Peyer's patch (tissue), 4 donors: ENCODE measurements around the gene MYL6B.

ENCODE experiments used
- POLR2A ChIP-seq, 2 donors: fragments of 450-650 bp; IDR thresholded peaks; one replicate each; pipeline ENCODE4 v1.5.1; 2017; ENCODE audit warnings: antibody characterized with exemption in 2 of 2, mild to moderate bottlenecking in 2 of 2, moderate library complexity in 2 of 2
- TF ChIP-seq, protein P1 (sequence below), 6 experiments: fragments of 450-650 bp in 4 of 6; fragments of 200-600 bp in 2 of 6; sonication (generic) in 1 of 6; IDR thresholded peaks; one replicate each; pipeline ENCODE4 v1.5.1; 2017 to 2019; ENCODE audit warnings: antibody characterized with exemption in 6 of 6, mild to moderate bottlenecking in 3 of 6, moderate library complexity in 1 of 6

DNA sequence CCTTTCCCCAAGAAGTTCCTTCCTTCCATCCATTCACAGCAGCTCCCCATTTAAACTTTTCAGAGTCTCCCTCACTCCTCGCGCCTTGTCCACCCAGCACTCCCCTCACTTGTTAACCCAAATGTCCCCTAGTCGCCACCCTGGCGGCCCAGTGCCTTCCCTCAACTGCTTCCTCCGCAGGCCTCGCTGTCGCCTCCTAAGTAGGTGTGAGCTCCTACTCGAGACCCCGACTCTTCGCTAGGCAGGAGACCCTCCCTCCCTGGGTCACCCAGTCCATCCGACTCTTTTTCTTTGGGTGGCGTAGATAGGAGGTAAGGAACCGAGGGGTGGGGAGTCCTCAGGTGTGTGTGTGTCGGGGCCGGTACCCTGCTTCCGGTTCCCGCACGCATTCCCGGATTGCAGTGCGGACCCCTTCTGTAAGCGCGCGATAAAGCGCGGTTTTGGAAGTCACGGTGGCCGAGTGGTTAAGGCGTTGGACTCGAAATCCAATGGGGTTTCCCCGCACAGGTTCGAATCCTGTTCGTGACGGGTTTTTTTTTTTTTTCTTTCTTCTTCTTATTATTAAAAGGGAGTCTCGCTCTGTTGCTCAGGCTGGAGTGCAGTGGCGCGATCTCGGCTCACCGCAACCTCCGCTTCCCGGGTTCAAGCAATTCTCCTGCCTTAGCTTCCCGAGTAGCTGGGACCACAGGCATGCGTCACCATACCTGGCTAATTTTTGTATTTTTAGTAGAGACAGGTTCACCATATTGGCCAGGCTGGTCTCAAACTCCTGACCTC is 37.7 kb downstream of the MYL6B start:
- peak in 1 of 2 donors; percentile 16 for TF ChIP-seq POLR2A (IDR thresholded peaks at IDR 0.05)
- TF ChIP-seq, protein P1, sequence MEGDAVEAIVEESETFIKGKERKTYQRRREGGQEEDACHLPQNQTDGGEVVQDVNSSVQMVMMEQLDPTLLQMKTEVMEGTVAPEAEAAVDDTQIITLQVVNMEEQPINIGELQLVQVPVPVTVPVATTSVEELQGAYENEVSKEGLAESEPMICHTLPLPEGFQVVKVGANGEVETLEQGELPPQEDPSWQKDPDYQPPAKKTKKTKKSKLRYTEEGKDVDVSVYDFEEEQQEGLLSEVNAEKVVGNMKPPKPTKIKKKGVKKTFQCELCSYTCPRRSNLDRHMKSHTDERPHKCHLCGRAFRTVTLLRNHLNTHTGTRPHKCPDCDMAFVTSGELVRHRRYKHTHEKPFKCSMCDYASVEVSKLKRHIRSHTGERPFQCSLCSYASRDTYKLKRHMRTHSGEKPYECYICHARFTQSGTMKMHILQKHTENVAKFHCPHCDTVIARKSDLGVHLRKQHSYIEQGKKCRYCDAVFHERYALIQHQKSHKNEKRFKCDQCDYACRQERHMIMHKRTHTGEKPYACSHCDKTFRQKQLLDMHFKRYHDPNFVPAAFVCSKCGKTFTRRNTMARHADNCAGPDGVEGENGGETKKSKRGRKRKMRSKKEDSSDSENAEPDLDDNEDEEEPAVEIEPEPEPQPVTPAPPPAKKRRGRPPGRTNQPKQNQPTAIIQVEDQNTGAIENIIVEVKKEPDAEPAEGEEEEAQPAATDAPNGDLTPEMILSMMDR (IDR thresholded peaks at IDR 0.05): peak in 1 of 6 experiments; percentile 3
